Measurements from ENCODE around the gene EPHA4.

EPHA4 gene

GRCh38 chr2:221380686-221381085, 191.4 kb downstream of the EPHA4 start:
- DNase-seq = no peak

DNA sequence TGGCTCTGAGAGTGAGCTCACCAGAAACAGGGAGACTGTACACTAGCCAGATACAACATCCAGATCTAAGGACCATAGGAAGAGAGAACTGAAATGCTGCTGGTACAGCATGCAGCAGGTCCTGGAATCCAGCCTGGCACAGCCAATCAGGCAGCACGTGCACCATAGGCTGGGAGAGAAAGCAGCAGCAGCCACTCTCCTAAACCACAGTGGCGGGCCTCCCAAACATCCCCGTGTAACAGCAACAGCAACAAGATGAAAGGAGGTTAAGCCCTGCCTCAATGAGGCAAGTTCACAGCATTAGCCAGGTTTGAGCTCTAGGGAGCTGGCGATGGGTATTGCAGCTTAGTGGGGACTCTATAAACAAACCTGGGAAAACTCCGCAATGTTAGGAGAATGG, 192.0 kb downstream of the EPHA4 start:
- DNase-seq = no peak

DNA sequence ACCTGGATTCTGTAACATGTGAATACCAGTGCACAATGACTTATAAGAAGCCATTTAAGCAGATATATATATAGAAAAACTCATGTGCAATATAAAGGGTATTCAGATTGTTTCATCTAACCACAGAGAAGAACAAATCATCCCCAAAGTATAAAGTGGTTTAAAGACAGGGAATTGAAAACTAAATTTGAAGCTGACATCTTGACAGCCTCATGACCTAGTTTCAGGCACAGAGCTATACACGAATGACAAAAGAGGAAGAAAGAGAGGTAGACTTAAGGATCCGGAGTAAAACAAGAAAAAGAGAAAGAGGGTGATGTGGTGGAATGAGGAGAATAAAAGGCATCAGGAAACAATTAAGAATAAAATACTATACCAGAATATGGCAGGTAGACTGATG, 194.5 kb downstream of the EPHA4 start:
- no peak for DNase-seq

- no peak for DNase-seq
Measured at GRCh38 chr2:221377066-221377465, 195.0 kb downstream of the EPHA4 start.

- DNase-seq = no peak
Measured at GRCh38 chr2:221374234-221374633, 197.9 kb downstream of the EPHA4 start.

DNA sequence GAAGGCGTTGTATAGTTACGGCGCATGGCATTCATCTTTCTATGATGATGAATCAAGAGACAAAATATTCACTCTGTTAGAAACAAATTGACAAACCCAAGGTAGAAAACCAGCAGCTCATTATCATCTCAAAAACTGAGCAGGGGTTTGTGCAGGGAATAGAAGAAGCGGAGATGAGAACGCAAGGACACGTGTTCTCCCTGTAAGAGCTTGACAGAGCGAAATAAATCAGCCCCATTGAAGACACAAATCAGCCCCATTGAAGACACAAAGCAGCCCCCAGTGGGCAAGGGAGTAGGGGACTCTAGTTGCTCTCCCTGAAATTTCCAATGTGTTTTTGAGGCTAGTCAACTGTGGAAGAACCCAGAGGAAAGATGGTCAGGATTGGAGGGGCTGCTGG, 199.2 kb downstream of the EPHA4 start:
- no peak for DNase-seq

DNA sequence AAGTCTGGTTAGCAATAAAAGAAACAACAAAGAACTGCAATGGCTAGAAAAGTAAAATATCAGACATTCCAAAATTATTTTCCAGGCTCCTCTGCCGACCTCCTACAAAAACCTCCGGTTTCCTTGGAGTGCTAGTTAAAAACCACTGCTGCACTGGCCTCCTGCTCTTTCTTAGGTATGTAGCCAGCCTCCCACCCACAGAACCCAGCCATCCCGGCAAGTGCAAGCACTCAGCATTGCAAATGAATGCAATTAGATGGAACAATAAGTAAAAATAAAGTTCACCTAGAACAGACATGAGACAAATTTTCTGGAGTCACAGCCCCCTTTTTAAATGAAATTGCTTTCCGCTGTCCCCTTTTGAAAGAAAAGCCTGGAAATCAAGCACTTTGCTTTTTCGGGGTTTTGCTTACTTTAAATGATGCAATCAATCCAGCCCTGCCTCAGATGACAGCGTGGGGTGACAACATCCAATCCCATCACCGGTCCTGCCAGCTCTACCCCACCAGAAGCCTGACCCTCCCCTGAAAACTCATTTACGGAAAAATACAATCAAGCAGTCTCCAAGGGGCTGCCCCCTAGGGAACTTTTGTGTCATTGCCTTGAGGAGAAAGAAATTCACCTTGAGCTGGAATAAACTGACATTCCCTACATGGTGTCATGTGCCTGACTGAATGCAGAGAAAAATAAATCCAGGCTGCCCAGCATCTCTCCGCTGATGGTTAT, 199.8 kb downstream of the EPHA4 start:
- no peak for DNase-seq

DNA sequence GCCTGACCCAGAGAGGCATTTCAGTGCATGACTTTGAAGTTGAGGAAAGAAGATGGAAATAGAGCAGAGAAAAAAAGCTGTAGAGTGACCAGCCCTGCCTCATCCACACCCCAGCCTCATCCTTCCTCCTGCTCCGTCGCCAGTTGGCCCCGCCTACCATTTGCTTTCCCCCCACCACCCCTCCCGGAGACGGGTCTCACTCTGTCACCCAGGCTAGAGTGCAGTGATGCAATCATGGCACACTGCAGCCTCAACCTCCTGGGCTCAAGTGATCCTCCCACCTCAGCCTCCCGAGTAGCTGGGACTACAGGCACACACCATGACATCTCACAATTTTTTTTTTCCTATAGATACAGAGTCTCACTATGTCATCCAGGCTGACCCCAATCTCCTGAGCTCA, 200.8 kb downstream of the EPHA4 start:
- no peak for DNase-seq

- DNase-seq = no peak
Measured at GRCh38 chr2:221370857-221371211, 201.3 kb downstream of the EPHA4 start.

- DNase-seq = no peak
Measured at GRCh38 chr2:221370076-221370856, 201.8 kb downstream of the EPHA4 start.
